GM18505 (cell line): Measurements from ENCODE around the gene SLFNL1.

Experiments used
- ATAC-seq: cut with Tn5 transposase; IDR thresholded peaks from one replicate; pipeline ENCODE4 v1.9.1; 2021; ENCODE audit not compliant: unreplicated experiment
- POLR2A ChIP-seq: IDR thresholded peaks from 4 replicates; pipeline ENCODE4 v1.6.1; 2011; ENCODE audit warnings: borderline replicate concordance; ENCODE audit not compliant: insufficient read depth, insufficient read length; ENCODE audit errors: extremely low read depth

The SLFNL1 gene

GRCh38 chr1:41021526-41022308, at the start of gene SLFNL1:
TSS of gene SLFNL1 (minus strand) at chr1:41021725. CDS start at chr1:41020660, 1,065 bp downstream.
- TF ChIP-seq POLR2A: no peak
- no peak for ATAC-seq

- no peak for TF ChIP-seq POLR2A
- ATAC-seq: no peak
These were observed 35.4 kb upstream of the SLFNL1 start for GRCh38 chr1:41056907-41057306.

- no peak for TF ChIP-seq POLR2A
- ATAC-seq: no peak
These were observed 31.8 kb upstream of the SLFNL1 start for GRCh38 chr1:41053316-41053715.

- TF ChIP-seq POLR2A: no peak
- no peak for ATAC-seq
These were observed 29.5 kb upstream of the SLFNL1 start for GRCh38 chr1:41051022-41051421.

- ATAC-seq: no peak
- TF ChIP-seq POLR2A: no peak
These were observed 27.0 kb upstream of the SLFNL1 start for GRCh38 chr1:41048540-41048939.

- ATAC-seq: no peak
- TF ChIP-seq POLR2A: no peak
These were observed 24.8 kb upstream of the SLFNL1 start for GRCh38 chr1:41046347-41046775.

GRCh38 chr1:41045740-41046139, 24.2 kb upstream of the SLFNL1 start:
- TF ChIP-seq POLR2A: no peak
- no peak for ATAC-seq

- ATAC-seq: no peak
- TF ChIP-seq POLR2A: no peak
These were observed 22.7 kb upstream of the SLFNL1 start for GRCh38 chr1:41044187-41044586.

GRCh38 chr1:41041614-41042270, 20.2 kb upstream of the SLFNL1 start:
- no peak for TF ChIP-seq POLR2A
- ATAC-seq: no peak

- TF ChIP-seq POLR2A: no peak
- no peak for ATAC-seq
These were observed 16.6 kb upstream of the SLFNL1 start for GRCh38 chr1:41038110-41038509.

- no peak for TF ChIP-seq POLR2A
- no peak for ATAC-seq
These were observed 15.8 kb upstream of the SLFNL1 start for GRCh38 chr1:41037116-41037903.

GRCh38 chr1:41033272-41033671, 11.7 kb upstream of the SLFNL1 start:
- TF ChIP-seq POLR2A: no peak
- ATAC-seq: no peak

GRCh38 chr1:41032147-41032546, 10.6 kb upstream of the SLFNL1 start:
- no peak for TF ChIP-seq POLR2A
- ATAC-seq: no peak
